Skeletal muscle tissue (tissue), 4 donors: ENCODE results near the gene MVP. TPM values are rescaled to one million over a fixed set of nuclear protein-coding genes. Genes with fewer than 3 reads are reported as not detected.
A peak's percentile ranks its signal among the peaks of the same experiment; 100 is the strongest.

Source experiments
- H3K27ac ChIP-seq: one replicate; pipeline ENCODE4 v1.7.0; 2013; ENCODE audit warnings: mild to moderate bottlenecking, low read depth, low read length, inconsistent platforms
- H3K27me3 ChIP-seq, 3 donors: one replicate each; pipeline ENCODE4 v1.7.0; 2013; ENCODE audit warnings: low read length in 3 of 3; ENCODE audit not compliant: control insufficient read depth in 3 of 3, insufficient read depth in 3 of 3
- H3K36me3 ChIP-seq, 3 donors: one replicate each; pipeline ENCODE4 v1.7.0; 2013; ENCODE audit warnings: low read length in 3 of 3; ENCODE audit not compliant: control insufficient read depth in 3 of 3, insufficient read depth in 3 of 3
- H3K4me1 ChIP-seq, 3 donors: one replicate each; pipeline ENCODE4 v1.7.0; 2013; ENCODE audit warnings: low read length in 3 of 3, mild to moderate bottlenecking in 3 of 3; ENCODE audit not compliant: control insufficient read depth in 3 of 3, insufficient read depth in 3 of 3
- H3K4me3 ChIP-seq, 3 donors: one replicate each; pipeline ENCODE4 v1.7.0; 2013; ENCODE audit warnings: low read length in 3 of 3
- H3K9ac ChIP-seq, 3 donors: one replicate each; pipeline ENCODE4 v1.7.0; 2013; ENCODE audit warnings: low read length in 3 of 3, mild to moderate bottlenecking in 3 of 3, moderate library complexity in 2 of 3, low read depth in 1 of 3
- H3K9me3 ChIP-seq, 3 donors: one replicate each; pipeline ENCODE4 v1.7.0; 2013; ENCODE audit warnings: low read length in 3 of 3; ENCODE audit not compliant: control insufficient read depth in 3 of 3
- total RNA-seq: library from RNA; depleted of rRNA; stranded (reverse); fragments of >200 nt; gene quantifications from one replicate; pipeline ENCODE4 v1.2.3, GENCODE V29; 2014
- donor health status: Osteomylitis.

MVP gene
- total RNA-seq, 1 donor from 2014 or later: 28.2 TPM

GRCh38 chr16:29804455-29805231, 15.6 kb upstream of the MVP start:
- peak overlapping the region; percentile 97 to 99 (median 99) for H3K9ac ChIP-seq
- no peaks in the 10 kb centered on the region for H3K9me3 ChIP-seq
- peaks cover 11 to 16% (median 11%) of the 10 kb centered on the region in 3 donors for H3K36me3 ChIP-seq
- H3K4me1 ChIP-seq: peaks cover 31 to 40% (median 36%) of the 10 kb centered on the region in 3 donors
- H3K27ac ChIP-seq: peak overlapping the region; percentile 96
- peak overlapping the region; percentile 93 to 98 (median 96) for H3K4me3 ChIP-seq
- no peaks in the 10 kb centered on the region for H3K27me3 ChIP-seq

DNA sequence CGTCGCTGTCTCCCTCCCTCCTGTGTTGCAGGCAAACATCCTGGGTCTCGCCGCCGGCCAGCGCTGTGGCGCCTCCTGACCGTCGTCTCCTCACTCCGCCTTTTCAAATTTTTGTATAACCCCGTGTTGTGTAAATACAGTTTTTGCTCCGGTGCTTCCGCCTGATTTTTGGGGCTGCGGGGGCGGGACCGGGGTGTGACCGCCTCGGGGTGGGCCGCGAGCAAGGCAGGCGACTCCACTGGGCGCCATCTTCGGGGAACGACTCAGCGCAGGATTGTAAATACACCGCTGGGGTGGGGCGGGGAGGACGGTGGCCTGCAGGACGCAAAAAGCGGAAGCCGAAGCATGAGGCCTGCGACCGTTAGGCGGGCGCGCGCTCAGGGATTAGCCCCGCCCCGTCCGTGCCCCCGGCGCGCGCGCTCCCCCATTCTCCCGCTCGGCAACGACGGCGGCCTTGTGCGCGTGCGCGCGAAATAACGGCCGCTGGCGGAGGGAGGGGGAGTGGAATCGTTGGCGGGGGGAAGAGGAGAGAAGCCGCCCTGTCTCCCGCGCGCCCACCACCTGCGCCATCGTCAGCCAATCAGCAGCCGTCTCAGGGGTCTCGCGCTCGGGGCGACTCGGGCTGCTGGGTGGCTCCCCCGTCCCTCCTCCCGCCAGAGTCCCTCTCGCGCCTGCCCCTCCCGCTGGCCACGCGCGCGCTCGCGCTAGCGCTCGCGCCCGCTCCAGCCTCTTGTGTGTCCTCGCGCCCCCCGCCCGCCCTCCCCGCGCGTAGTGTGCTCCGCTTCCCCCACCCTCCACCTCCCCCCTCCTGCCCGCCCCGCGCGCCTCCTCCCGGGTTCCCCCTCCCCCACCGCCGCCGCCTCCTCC, 14.8 kb upstream of the MVP start:
- Histone ChIP-seq H3K36me3 (peaks cover 11 to 15% (median 14%) of the 10 kb centered on the region in 3 donors), H3K27ac (peak overlapping the region; percentile 96), H3K9me3 (no peaks in the 10 kb centered on the region), H3K9ac (peak overlapping the region; percentile 97 to 99 (median 99)), H3K4me1 (peaks cover 39 to 49% (median 44%) of the 10 kb centered on the region in 3 donors), H3K27me3 (no peaks in the 10 kb centered on the region), H3K4me3 (peak overlapping the region; percentile 93 to 98 (median 96))

GRCh38 chr16:29806099-29806579, 14.1 kb upstream of the MVP start, which contains the start of gene MAZ:
Gene MAZ (plus strand): TSS chr16:29806529. CDS start chr16:29806702, 173 bp downstream.
- Histone ChIP-seq H3K4me1 (peaks cover 45 to 55% (median 50%) of the 10 kb centered on the region in 3 donors), H3K27me3 (no peaks in the 10 kb centered on the region), H3K4me3 (peak within 1 kb of the TSS; percentile 93 to 98 (median 96)), H3K9me3 (no peaks in the 10 kb centered on the region), H3K27ac (peak within 1 kb of the TSS; percentile 96), H3K9ac (peak within 1 kb of the TSS; percentile 97 to 99 (median 99)), H3K36me3 (peaks cover 11 to 15% (median 14%) of the 10 kb centered on the region in 3 donors)

- Histone ChIP-seq H3K27me3 (no peaks in the 10 kb centered on the region), H3K4me3 (peak overlapping the region; percentile 75 to 77 (median 77)), H3K9ac (peak overlapping the region; percentile 75 to 89 (median 76)), H3K27ac (peak overlapping the region; percentile 89), H3K9me3 (no peaks in the 10 kb centered on the region), H3K36me3 (peaks cover 11 to 15% (median 14%) of the 10 kb centered on the region in 3 donors), H3K4me1 (peaks cover 51 to 61% (median 57%) of the 10 kb centered on the region in 3 donors)
These were observed 13.4 kb upstream of the MVP start for GRCh38 chr16:29806641-29807425.

DNA sequence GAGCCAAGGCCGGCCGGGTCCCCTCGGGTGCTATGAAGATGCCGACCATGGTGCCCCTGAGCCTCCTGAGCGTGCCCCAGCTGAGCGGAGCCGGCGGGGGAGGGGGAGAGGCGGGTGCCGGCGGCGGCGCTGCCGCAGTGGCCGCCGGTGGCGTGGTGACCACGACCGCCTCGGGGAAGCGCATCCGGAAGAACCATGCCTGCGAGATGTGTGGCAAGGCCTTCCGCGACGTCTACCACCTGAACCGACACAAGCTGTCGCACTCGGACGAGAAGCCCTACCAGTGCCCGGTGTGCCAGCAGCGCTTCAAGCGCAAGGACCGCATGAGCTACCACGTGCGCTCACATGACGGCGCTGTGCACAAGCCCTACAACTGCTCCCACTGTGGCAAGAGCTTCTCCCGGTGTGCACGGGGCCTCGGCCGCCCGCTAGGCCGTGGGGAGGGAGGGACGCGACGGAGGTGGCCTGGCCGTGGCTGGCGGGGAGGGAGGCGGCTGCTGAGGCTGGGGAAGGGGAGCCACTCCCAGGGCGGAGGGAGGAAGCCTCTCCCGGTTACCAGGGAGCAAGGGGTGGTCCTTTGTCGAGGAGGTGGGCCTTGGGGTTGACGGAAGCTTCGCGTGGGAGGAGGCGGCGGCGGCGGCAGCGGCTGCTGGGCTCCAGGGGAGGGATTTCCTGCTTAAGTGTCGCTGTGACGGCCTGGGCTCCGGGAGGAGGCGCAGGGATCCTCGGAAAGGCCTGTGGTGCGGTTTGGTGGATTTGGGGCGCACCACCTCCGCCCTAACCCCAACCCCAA, 12.6 kb upstream of the MVP start:
- H3K27me3 ChIP-seq: no peaks in the 10 kb centered on the region
- H3K9me3 ChIP-seq: no peaks in the 10 kb centered on the region
- H3K9ac ChIP-seq: peak overlapping the region; percentile 67 to 89 (median 75)
- peak overlapping the region; percentile 89 for H3K27ac ChIP-seq
- H3K36me3 ChIP-seq: peaks cover 11 to 15% (median 14%) of the 10 kb centered on the region in 3 donors
- H3K4me1 ChIP-seq: peaks cover 55 to 67% (median 63%) of the 10 kb centered on the region in 3 donors
- peak overlapping the region; percentile 75 to 77 (median 77) for H3K4me3 ChIP-seq

- H3K27ac ChIP-seq: peak overlapping the region; percentile 89
- H3K27me3 ChIP-seq: no peaks in the 10 kb centered on the region
- peaks cover 11 to 15% (median 14%) of the 10 kb centered on the region in 3 donors for H3K36me3 ChIP-seq
- no peaks in the 10 kb centered on the region for H3K9me3 ChIP-seq
- H3K4me1 ChIP-seq: peaks cover 56 to 72% (median 70%) of the 10 kb centered on the region in 3 donors
- peak overlapping the region; percentile 67 to 77 (median 75) for H3K4me3 ChIP-seq
- H3K9ac ChIP-seq: peak overlapping the region; percentile 67 to 89 (median 75)
These were observed 11.9 kb upstream of the MVP start for GRCh38 chr16:29808219-29808900.

DNA sequence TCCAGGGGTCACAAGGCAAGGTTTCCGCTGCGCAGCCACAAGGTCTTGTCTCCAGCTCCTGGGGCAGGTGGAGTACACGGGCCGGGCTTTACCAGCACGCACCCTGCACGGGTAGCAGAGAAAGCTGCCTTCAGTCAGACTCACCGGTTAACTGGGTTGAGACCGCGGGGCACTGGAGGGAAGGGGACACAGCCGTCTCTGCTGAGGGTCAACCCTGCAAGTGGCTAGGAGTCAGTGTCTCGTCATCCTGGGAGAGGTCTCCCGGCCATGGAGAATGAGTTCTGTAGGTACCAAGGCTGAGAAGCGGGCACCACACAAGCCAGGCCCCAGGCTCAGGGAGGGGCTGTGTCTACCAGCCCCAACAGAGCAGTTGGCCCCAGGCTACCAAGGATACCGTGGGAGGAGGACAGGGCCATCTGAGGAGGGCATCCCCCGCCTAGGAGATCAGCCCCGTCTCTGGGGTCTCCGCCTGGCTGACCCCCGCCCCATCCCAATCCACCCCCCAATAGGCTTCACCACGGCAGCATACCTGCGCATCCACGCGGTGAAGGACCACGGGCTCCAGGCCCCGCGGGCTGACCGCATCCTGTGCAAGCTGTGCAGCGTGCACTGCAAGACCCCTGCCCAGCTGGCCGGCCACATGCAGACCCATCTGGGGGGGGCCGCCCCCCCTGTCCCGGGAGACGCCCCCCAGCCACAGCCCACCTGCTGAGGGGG, 11.1 kb upstream of the MVP start:
- Histone ChIP-seq H3K27ac (peak overlapping the region; percentile 89), H3K9ac (peak overlapping the region; percentile 33 to 53 (median 50)), H3K27me3 (no peaks in the 10 kb centered on the region), H3K4me3 (peak overlapping the region in 1 of 3 donors; percentile 29), H3K36me3 (peaks cover 11 to 15% (median 14%) of the 10 kb centered on the region in 3 donors), H3K9me3 (no peaks in the 10 kb centered on the region), H3K4me1 (peaks cover 59 to 70% (median 68%) of the 10 kb centered on the region in 3 donors)
